LHCN-M2 (cell line): ENCODE data around the gene NKAPL. TPM values are rescaled to one million over a fixed set of nuclear protein-coding genes. Genes with fewer than 3 reads are reported as not detected.
"Not testable (repeated sequence)": the region's sequence is repeated elsewhere in the genome, so short reads cannot be mapped to it uniquely, and the experiment has no call there.

Experiments
- DNase-seq: peaks from one replicate; pipeline ENCODE4 v3.0.0-alpha.2; 2012; ENCODE audit warnings: low read depth
- total RNA-seq: library from RNA; depleted of rRNA; stranded (reverse); fragments of >200 nt; gene quantifications from 2 replicates; pipeline ENCODE4 v1.2.3, GENCODE V29; 2014; rRNA removed

The NKAPL gene
- total RNA-seq, 1 experiment from 2014 or later: not detected

DNA sequence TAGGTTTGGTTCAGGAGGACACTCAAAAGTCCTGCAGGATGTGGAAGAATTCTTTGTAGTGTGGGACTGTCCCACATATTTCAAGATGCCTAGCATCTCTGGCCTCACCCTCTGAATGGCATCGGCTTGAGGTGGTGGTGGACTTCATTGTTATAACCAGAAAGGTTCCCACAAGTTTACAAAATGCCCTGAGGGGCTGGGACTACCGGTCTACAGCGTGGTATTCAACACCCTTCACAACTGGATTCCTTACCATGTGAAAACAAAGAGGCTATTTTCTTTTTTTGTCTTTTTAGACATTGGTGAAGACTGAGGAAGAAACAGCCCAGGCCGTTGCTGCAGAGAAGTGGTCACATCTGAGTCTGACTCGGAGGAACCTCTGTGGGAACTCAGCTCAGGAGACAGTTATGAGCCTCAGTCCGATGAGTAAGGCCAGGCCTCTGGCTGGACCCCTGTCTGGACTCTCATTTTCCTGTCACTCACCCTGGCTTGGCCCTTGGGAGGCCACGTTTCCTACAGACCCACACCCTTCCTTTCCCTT is 37.5 kb downstream of the NKAPL start:
- no peak for DNase-seq

GRCh38 chr6:28303570-28303969 is 44.5 kb downstream of the NKAPL start:
- no peak for DNase-seq

- DNase-seq: not testable (repeated sequence)
These were observed 47.3 kb downstream of the NKAPL start for GRCh38 chr6:28306363-28306762.

Other genes with a start within 250 kb of the NKAPL start
- 0.40 and 0.45 TPM in 2 replicates for gene ZNF165, start 178.7 kb upstream of the NKAPL start, total RNA-seq
- gene ZSCAN16, start 134.7 kb upstream of the NKAPL start, total RNA-seq: 1.0 and 2.2 TPM in 2 replicates
- 12.6 and 15.0 TPM in 2 replicates for gene ZKSCAN8, start 117.4 kb upstream of the NKAPL start, total RNA-seq
- 10.3 and 15.5 TPM in 2 replicates for gene ZSCAN9, start 34.0 kb upstream of the NKAPL start, total RNA-seq
- 4.1 and 4.4 TPM in 2 replicates for gene ZKSCAN4, start 7.0 kb upstream of the NKAPL start, total RNA-seq
- gene ZSCAN26, start 7.8 kb downstream of the NKAPL start, total RNA-seq: 11.3 and 12.7 TPM in 2 replicates
- gene PGBD1, start 22.3 kb downstream of the NKAPL start, total RNA-seq: 11.9 and 12.0 TPM in 2 replicates
- 5.1 and 8.9 TPM in 2 replicates for gene ZSCAN31, start 76.9 kb downstream of the NKAPL start, total RNA-seq
- gene ZKSCAN3, start 90.7 kb downstream of the NKAPL start, total RNA-seq: 4.1 and 4.9 TPM in 2 replicates
- gene ZSCAN12, start 140.4 kb downstream of the NKAPL start, total RNA-seq: 3.6 and 4.7 TPM in 2 replicates
- gene ZSCAN23, start 184.2 kb downstream of the NKAPL start, total RNA-seq: 1.9 and 2.1 TPM in 2 replicates